SK-N-SH (cell line): ENCODE data around the gene BORCS6. TPM values are rescaled to one million over a fixed set of nuclear protein-coding genes. Genes with fewer than 3 reads are reported as not detected.

Source experiments
- CTCF ChIA-PET: fragments of 300-600, 350-600 bp; formaldehyde crosslinking; extraction: SDS; loops from one replicate; lab custom pipeline; 2021; lab: Yijun Ruan, JAX
- POLR2A ChIA-PET: fragments of 350-600 bp; sonication (Branson Sonifier 250); formaldehyde crosslinking; extraction: SDS; loops from one replicate; lab custom pipeline; 2020; ENCODE audit warnings: antibody characterized with exemption, inconsistent platforms; lab: Yijun Ruan, JAX
- DNase-seq: peaks from one replicate; pipeline ENCODE4 v3.0.0; 2012
- H2AFZ ChIP-seq: fragments of 200-600 bp; sonication (generic); 2 replicates; pipeline ENCODE4 v1.8.1; 2016; ENCODE audit warnings: antibody characterized with exemption, mild to moderate bottlenecking, low read depth
- H3F3A ChIP-seq: fragments of 200-600 bp; sonication (generic); replicated peaks from 2 replicates; pipeline ENCODE3; 2016; ENCODE audit warnings: antibody characterized with exemption, mild to moderate bottlenecking; ENCODE audit not compliant: insufficient read depth
- H3K27ac ChIP-seq, 2 experiments: fragments of 200-500 bp in 1 of 2; fragments of 200-600 bp in 1 of 2; sonication (Bioruptor generic) in 1 of 2; sonication (generic), shearing (Covaris generic) in 1 of 2; 2 replicates each; pipeline versions ENCODE4 v1.5.1 to v1.6.1; 2014 to 2016; ENCODE audit warnings: low read depth in 2 of 2, inconsistent platforms in 1 of 2, low read length in 1 of 2, mild to moderate bottlenecking in 1 of 2, mixed read lengths in 1 of 2
- H3K27me3 ChIP-seq: fragments of 200-600 bp; sonication (generic), shearing (Covaris generic); 2 replicates; pipeline ENCODE4 v1.6.1; 2016; ENCODE audit warnings: mixed run types; ENCODE audit not compliant: insufficient read depth
- H3K36me3 ChIP-seq, 2 experiments: fragments of 200-500 bp in 1 of 2; fragments of 200-600 bp in 1 of 2; sonication (Bioruptor generic) in 1 of 2; sonication (generic) in 1 of 2; replicated peaks in 1 of 2; 2 replicates each; pipeline versions ENCODE3 to v1.5.1; 2014 to 2016; ENCODE audit warnings: low read length in 1 of 2, mild to moderate bottlenecking in 1 of 2; ENCODE audit not compliant: insufficient read depth in 2 of 2, control insufficient read depth in 1 of 2
- H3K4me1 ChIP-seq, 2 experiments: fragments of 200-500 bp in 1 of 2; fragments of 200-600 bp in 1 of 2; sonication (Bioruptor generic) in 1 of 2; sonication (generic), shearing (Covaris generic) in 1 of 2; 2 replicates each; pipeline versions ENCODE4 v1.5.1 to v1.6.1; 2014 to 2016; ENCODE audit warnings: low read depth in 1 of 2, low read length in 1 of 2, mixed run types in 1 of 2; ENCODE audit not compliant: insufficient read depth in 2 of 2, control insufficient read depth in 1 of 2
- H3K4me2 ChIP-seq: fragments of 200-600 bp; sonication (generic), shearing (Covaris generic); 2 replicates; pipeline ENCODE4 v1.6.1; 2017; ENCODE audit warnings: mixed run types
- H3K4me3 ChIP-seq, 2 experiments: fragments of 200-500 bp in 1 of 2; fragments of 200-600 bp in 1 of 2; sonication (Bioruptor generic) in 1 of 2; sonication (generic), shearing (Covaris generic) in 1 of 2; 2 replicates each; pipeline versions ENCODE4 v1.5.1 to v1.8.1; 2014 to 2016; ENCODE audit warnings: low read depth in 2 of 2, inconsistent platforms in 1 of 2, low read length in 1 of 2, mild to moderate bottlenecking in 1 of 2, mixed read lengths in 1 of 2, moderate library complexity in 1 of 2
- H3K79me2 ChIP-seq: fragments of 200-600 bp; sonication (generic); 2 replicates; pipeline ENCODE4 v1.8.1; 2017; ENCODE audit warnings: mild to moderate bottlenecking; ENCODE audit not compliant: insufficient read depth
- H3K9ac ChIP-seq: fragments of 200-600 bp; sonication (generic); 2 replicates; pipeline ENCODE4 v1.6.1; 2017; ENCODE audit warnings: mixed run types
- H3K9me2 ChIP-seq: fragments of 200-600 bp; sonication (generic); 2 replicates; pipeline ENCODE4 v1.6.1; 2017; ENCODE audit warnings: mixed run types
- H3K9me3 ChIP-seq: fragments of 200-600 bp; sonication (generic); 2 replicates; pipeline ENCODE4 v1.6.1; 2017; ENCODE audit warnings: mixed run types, mild to moderate bottlenecking, moderate library complexity
- H4K20me1 ChIP-seq: fragments of 200-600 bp; sonication (generic); 2 replicates; pipeline ENCODE4 v1.6.1; 2017; ENCODE audit warnings: mild to moderate bottlenecking, mixed run types; ENCODE audit not compliant: insufficient read depth
- CHD2 ChIP-seq: fragments of 150-350 bp; IDR thresholded peaks from 2 replicates; pipeline ENCODE4 v1.6.1; 2018; ENCODE audit warnings: low read length; ENCODE audit not compliant: partially characterized antibody
- ELF1 ChIP-seq: IDR thresholded peaks from 2 replicates; pipeline ENCODE4 v1.4.0; 2012
- FOXJ3 ChIP-seq: sonication (generic); formaldehyde crosslinking; IDR thresholded peaks from 2 replicates; pipeline ENCODE4 v1.5.1; 2020; ENCODE audit warnings: mild to moderate bottlenecking, missing genetic modification reagents
- GABPA ChIP-seq: IDR thresholded peaks from 2 replicates; pipeline ENCODE4 v1.4.0; 2012; ENCODE audit warnings: low read depth, mild to moderate bottlenecking
- GATA2 ChIP-seq: sonication (generic); formaldehyde crosslinking; IDR thresholded peaks from 2 replicates; pipeline ENCODE4 v1.5.0; 2020; ENCODE audit warnings: mild to moderate bottlenecking, missing genetic modification reagents
- JUND ChIP-seq: IDR thresholded peaks from 2 replicates; pipeline ENCODE4 v1.4.0; 2012
- MEF2A ChIP-seq: IDR thresholded peaks from 2 replicates; pipeline ENCODE4 v1.4.0; 2012; ENCODE audit warnings: low read depth, borderline replicate concordance
- NFIC ChIP-seq: IDR thresholded peaks from 2 replicates; pipeline ENCODE4 v1.4.0; 2012; ENCODE audit warnings: borderline replicate concordance
- PBX3 ChIP-seq: IDR thresholded peaks from 2 replicates; pipeline ENCODE4; 2012
- POLR2AphosphoS5 ChIP-seq: IDR thresholded peaks from 2 replicates; pipeline ENCODE4 v1.6.1; 2012; ENCODE audit warnings: low read depth, low read length
- RCOR1 ChIP-seq: fragments of 150-350 bp; IDR thresholded peaks from 2 replicates; pipeline ENCODE4 v1.6.1; 2017; ENCODE audit warnings: antibody characterized with exemption, low read length
- REST ChIP-seq: IDR thresholded peaks from 2 replicates; pipeline ENCODE4 v1.6.1; 2012; ENCODE audit warnings: mild to moderate bottlenecking, low read depth, low read length, moderate library complexity
- SMC3 ChIP-seq: IDR thresholded peaks from 2 replicates; pipeline ENCODE4 v1.6.1; 2012; ENCODE audit warnings: low read depth, low read length, improper control_type of control experiment
- TAF1 ChIP-seq: IDR thresholded peaks from 2 replicates; pipeline ENCODE4 v1.6.1; 2012; ENCODE audit warnings: low read depth, mild to moderate bottlenecking, low read length, moderate library complexity, borderline replicate concordance
- TCF12 ChIP-seq: IDR thresholded peaks from 2 replicates; pipeline ENCODE4 v1.4.0; 2012
- TEAD4 ChIP-seq: IDR thresholded peaks from 2 replicates; pipeline ENCODE4 v1.4.0; 2012; ENCODE audit warnings: mild to moderate bottlenecking, borderline replicate concordance; ENCODE audit not compliant: insufficient read depth
- USF2 ChIP-seq: fragments of 150-350 bp; IDR thresholded peaks from 2 replicates; pipeline ENCODE4 v1.6.1; 2017; ENCODE audit warnings: antibody characterized with exemption, low read length, low read depth, borderline replicate concordance
- YY1 ChIP-seq: IDR thresholded peaks from 2 replicates; pipeline ENCODE4 v1.4.0; 2012; ENCODE audit warnings: low read depth, mild to moderate bottlenecking
- ZBTB33 ChIP-seq: IDR thresholded peaks from 2 replicates; pipeline ENCODE4 v1.4.0; 2012; ENCODE audit warnings: low read depth, borderline replicate concordance
- WGBS: methylation state at CpG from one replicate; pipeline ENCODE4 v1.1.6; 2017; ENCODE audit warnings: low lambda C conversion rate; 5-methylcytosine and 5-hydroxymethylcytosine counted together
- polyA plus RNA-seq, 3 experiments: library from polyadenylated mRNA; depleted of rRNA; stranded (reverse); fragments of >200 nt; gene quantifications; 2 replicates each; pipeline ENCODE4 v1.2.3, GENCODE V29; 2012

Gene BORCS6
- polyA plus RNA-seq, 1 of the 3 experiments (the other 2 are of a cell fraction), result 4.3 TPM

GRCh38 chr17:8176197-8176940 is 13.6 kb downstream of the BORCS6 start, which contains the start of gene TMEM107 (continued):
- TF ChIP-seq TEAD4 (no peak), TCF12 (no peak), REST (no peak), YY1 (no peak), SMC3 (no peak), USF2 (no peak), JUND (no peak)

GRCh38 chr17:8175795-8176196 is 14.2 kb downstream of the BORCS6 start:
- H3K9me3 ChIP-seq, result no peaks in the 10 kb centered on the region
- H3K27ac ChIP-seq, result peak overlapping the region; percentile 64 to 66
- ChIA-PET POLR2A (interaction anchor here (0.6 to 1.3 kb wide), 2 partner anchors 48 to 125 kb away, joined by 3 to 4 read pairs; no protein-coding TSS in a partner anchor), CTCF (interaction anchor here (0.6 to 1.6 kb wide), 7 partner anchors 12 to 116 kb away, joined by 3 to 5 read pairs (median 3); no protein-coding TSS in a partner anchor)
- H3K79me2 ChIP-seq, result peaks cover 9% of the 10 kb centered on the region
- H3K4me2 ChIP-seq, result peak overlapping the region; percentile 87
- no peaks in the 10 kb centered on the region for H4K20me1 ChIP-seq
- H3K4me1 ChIP-seq, result peaks cover 6 to 28% of the 10 kb centered on the region in 2 experiments; a peak in 2 of 4 replicates
- peak overlapping the region; percentile 57 to 91 for H3K4me3 ChIP-seq
- H3K27me3 ChIP-seq, result no peaks in the 10 kb centered on the region
- peaks cover 14% of the 10 kb centered on the region for H3F3A ChIP-seq
- no peak for TF ChIP-seq ELF1
- TF ChIP-seq FOXJ3 (CRISPR knock-in tag), result no peak
- TF ChIP-seq MEF2A, result no peak
- no peak for TF ChIP-seq NFIC
- no peak for TF ChIP-seq GABPA
- TF ChIP-seq PBX3, result no peak
- no peak for TF ChIP-seq SMC3
- TF ChIP-seq RCOR1, result no peak
- TF ChIP-seq GATA2, result no peak
- TF ChIP-seq ZBTB33, result no peak
- no peak for TF ChIP-seq POLR2AphosphoS5
- no peak for TF ChIP-seq TAF1
- no peak for TF ChIP-seq CHD2
- TF ChIP-seq JUND, result no peak
- H2AFZ ChIP-seq, result peak overlapping the region; percentile 90; the same call in 1 of the 2 replicates
- H3K9ac ChIP-seq, result peak overlapping the region; percentile 80
- no peaks in the 10 kb centered on the region for H3K9me2 ChIP-seq
- no peak for DNase-seq
- 14% methylated on average over 9 of the region's 11 CpGs for WGBS
- no peaks in the 10 kb centered on the region for H3K36me3 ChIP-seq
